HEK293T (cell line): Measurements from ENCODE around the gene FAM171A1.

ENCODE experiments used
- BHLHE40 ChIP-seq: fragments of 450-650 bp; IDR thresholded peaks from 2 replicates; pipeline ENCODE4 v1.6.1; 2016; ENCODE audit warnings: mild to moderate bottlenecking, moderate library complexity, borderline replicate concordance
- CTBP1 ChIP-seq: fragments of 450-650 bp; IDR thresholded peaks from 2 replicates; pipeline ENCODE4 v1.6.1; 2016; ENCODE audit warnings: borderline replicate concordance
- FOXA1 ChIP-seq: fragments of 450-650 bp; IDR thresholded peaks from 2 replicates; pipeline ENCODE4 v1.6.1; 2016; ENCODE audit warnings: mild to moderate bottlenecking
- FOXK2 ChIP-seq: fragments of 450-650 bp; IDR thresholded peaks from 2 replicates; pipeline ENCODE4 v1.6.1; 2016; ENCODE audit warnings: mild to moderate bottlenecking
- FOXM1 ChIP-seq: fragments of 450-650 bp; IDR thresholded peaks from 2 replicates; pipeline ENCODE4 v1.6.1; 2017; ENCODE audit warnings: mild to moderate bottlenecking, borderline replicate concordance
- HDGF ChIP-seq: fragments of 450-650 bp; IDR thresholded peaks from 2 replicates; pipeline ENCODE4 v1.6.1; 2017; ENCODE audit warnings: antibody characterized with exemption, borderline replicate concordance
- L3MBTL2 ChIP-seq: fragments of 450-650 bp; conservative IDR thresholded peaks from 2 replicates; pipeline ENCODE4 v1.6.1; 2016; ENCODE audit warnings: mild to moderate bottlenecking
- NFRKB ChIP-seq: fragments of 450-650 bp; IDR thresholded peaks from 2 replicates; pipeline ENCODE4 v1.6.1; 2016; ENCODE audit warnings: mild to moderate bottlenecking, moderate library complexity
- ZNF384 ChIP-seq: fragments of 450-650 bp; IDR thresholded peaks from 2 replicates; pipeline ENCODE4 v1.6.1; 2016

DNA sequence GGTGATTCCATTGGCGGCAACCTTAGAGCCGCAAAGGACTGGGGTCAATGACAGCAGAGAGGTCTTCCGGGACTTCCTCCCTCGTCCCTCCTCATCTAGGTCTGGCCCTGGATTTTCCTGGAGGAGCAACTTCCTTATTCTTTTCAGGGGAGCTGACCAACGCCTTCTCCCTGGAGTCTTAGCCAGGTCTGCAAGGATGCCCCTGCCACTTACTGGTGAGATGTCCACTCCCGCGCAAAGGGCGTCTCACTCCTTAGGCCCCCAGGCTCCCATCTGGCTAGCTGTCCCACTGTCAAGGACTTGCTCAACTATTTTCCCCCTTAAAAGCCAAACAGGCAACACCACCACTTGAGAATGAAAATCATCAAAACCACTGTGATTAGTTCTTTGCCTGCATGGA, 160.6 kb downstream of the FAM171A1 start:
- TF ChIP-seq NFRKB (no peak), FOXM1 (no peak), BHLHE40 (no peak), ZNF384 (no peak), L3MBTL2 (no peak), HDGF (no peak), FOXA1 (no peak), CTBP1 (no peak), FOXK2 (no peak)
